ENCODE measurements around the gene MARS2.
A peak's percentile ranks its signal among the peaks of the same experiment; 100 is the strongest.
"Not testable (repeated sequence)": the region's sequence is repeated elsewhere in the genome, so short reads cannot be mapped to it uniquely, and the experiment has no call there.

MARS2 gene

DNA sequence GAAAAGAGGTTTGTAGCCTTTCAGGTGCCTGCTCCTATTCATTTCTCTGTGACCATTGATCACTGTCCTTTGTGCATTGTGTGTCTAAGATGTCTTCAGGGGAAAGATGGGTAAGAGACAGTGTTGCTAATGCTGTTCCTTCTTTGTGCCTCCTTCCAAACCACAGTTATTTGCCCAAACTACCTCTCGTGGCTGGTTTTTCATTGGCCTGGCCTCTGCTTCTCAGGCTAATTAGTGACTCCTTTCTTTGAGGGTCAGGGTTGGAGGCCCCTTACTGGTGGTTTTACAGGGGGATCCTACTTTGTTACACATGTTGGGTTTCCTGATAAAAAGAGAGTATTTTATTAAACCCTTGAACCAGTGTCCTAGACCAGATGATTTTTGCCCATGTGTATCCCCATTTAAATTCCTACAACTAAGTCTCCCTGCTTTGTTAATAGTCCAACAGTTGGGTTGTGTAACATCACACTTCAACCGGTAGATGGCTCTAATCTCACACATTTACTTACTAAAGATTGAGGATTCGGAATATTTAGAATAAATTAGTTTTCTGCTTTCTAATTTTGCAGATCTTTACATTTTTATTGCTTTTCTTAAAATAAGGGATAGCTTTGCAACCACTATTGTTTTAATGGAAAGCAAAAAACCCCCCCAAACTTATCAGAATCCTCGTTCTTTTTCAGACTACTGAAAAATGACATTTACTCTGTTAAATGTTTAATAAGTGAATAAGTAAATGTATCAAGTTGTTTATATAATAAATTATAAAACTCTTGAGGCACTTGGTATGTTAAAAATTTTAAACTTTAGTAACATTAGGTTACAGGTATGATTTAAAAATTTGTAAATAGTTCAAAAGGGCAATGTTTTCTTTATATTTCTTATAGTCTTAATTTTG, 2.4 kb downstream of the MARS2 start:
- FAIRE-seq, result peak; percentile 93

DNA sequence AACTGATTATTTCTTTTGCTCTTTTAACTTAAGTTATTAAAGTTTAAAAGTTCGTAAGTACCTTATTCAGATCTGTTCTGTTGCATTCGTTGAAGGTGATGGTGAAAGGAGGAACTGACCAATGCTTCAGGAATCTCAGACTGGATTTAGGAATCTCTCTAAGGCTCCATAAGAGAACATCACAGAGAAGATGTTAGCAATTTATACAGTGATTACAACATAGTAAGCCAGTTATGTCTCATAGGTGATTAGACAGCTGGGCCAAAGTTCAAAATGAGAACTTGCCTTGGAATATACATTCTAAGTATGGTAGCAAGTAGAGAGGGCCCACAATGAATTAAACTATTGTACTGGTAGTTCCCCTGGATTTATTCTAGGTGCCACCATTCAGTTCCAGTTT, 3.2 kb downstream of the MARS2 start:
- FAIRE-seq, result no peak

DNA sequence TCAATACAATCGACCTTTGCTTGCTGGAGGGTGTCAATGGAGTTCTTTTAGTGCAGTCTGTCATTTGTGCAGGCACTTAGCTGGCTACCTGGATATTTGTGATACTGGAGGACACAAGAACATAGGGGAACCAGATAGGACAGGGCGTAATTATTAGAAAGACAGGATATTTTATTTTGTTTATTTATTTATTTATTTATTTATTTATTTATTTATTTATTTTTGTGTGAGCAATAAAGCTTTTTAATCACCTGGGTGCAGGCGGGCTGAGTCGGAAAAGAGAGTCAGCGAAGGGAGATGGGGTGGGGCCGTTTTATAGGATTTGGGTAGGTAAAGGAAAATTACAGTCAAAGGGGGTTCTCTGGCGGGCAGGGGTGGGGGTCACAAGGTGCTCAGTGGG, 4.0 kb downstream of the MARS2 start:
- FAIRE-seq, result not testable (repeated sequence)

DNA sequence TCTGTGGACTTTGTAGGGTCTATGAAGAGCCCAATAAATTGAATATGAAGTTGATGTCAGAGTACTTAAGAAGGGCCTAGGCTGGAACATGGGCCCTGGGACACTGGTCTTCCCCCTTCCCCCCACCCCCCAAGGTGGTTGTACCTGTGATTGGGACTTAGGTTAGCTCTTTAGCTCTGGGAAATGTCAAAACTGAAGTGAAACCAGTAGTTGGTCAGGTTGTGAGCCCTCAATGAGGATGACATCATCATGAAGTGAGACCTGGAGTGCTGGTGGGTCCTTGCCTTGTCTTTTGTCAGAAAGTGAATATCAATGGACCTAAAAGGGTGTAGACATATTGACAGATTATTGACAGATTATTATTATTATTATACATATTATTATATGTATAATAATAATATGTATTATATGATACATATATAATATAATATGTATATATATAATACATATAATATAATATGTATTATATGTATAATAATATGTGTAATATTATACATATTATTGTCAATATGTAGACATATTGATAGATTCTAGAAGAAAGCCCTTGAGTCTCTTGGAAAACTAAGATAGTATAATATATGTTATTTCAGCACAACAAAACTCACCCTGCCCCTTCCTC, 5.4 kb downstream of the MARS2 start:
- peak; percentile 89 for FAIRE-seq

DNA sequence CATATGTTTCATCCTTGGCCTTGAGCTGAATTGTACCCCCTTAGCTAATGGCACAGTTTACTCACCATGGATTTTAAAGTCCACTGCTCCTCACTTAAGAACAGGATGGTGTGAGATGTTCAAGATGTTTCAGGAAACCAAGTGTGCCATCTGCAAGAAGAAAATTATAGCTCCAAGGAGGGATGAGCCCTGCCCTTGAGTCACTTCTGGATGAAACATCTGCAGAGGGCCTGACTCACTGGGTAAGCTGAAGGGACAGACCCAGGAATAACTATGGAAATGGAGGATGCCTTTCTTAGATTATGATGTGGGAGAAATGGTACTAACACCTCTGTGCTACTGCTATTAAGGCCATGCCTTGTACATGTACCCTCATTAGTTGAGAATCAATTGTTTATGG, 6.4 kb downstream of the MARS2 start:
- no peak for FAIRE-seq

DNA sequence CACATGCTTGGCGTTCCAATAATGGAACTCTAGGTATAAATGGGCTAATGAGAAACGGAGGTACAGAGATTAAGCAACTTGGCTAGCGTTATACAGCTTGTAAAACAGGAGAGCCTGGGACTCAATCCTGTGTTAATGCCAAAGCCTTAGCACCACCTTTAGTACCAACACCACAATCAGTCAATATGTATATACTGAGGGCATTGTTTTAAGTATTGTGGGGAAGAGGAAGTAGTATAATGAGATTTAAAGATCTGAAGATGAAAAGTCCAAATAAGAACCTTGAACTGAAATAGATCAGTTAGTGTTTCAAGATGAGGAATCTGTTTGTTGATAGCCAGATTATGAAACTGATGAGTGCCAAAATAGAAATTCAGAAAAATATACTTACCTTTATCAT, 8.1 kb downstream of the MARS2 start:
- FAIRE-seq, result no peak

DNA sequence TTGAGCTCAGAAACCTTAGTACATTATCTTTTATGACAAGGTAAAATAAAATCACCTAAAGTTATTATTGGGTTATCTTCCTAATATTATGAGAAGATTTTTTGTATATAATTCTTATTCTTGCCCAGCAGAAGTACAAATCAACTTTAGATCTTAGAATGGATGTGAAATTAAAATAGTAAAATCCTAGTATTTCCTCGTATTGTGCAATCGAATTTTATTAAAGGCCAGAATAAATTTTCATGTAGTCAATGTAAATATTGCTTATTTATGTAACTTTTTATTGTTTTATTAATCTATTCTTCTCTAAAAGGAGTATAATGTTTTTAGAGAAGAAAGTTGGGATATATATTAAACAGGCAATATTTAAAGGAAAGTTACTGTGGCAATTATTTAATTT, 12.7 kb downstream of the MARS2 start:
- peak; percentile 52 for FAIRE-seq

DNA sequence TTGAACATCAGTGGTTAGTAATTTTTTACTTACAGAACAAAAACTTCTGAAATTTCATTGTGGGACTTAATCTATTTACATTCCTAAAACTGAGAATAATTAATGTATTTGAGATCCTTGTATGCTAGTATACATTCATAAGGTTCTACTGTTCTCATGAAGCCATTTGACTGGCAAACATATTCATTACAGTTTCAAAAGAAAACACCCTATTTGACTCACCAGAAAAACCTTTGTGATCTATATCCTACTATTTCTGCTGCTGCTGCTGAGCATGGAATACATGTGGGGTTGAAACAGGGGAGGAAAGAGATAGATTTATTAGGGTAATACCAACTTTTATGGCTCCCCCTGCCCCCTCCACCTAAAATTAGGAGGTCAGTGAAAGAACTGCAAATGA, 21.8 kb downstream of the MARS2 start:
- no peak for FAIRE-seq

DNA sequence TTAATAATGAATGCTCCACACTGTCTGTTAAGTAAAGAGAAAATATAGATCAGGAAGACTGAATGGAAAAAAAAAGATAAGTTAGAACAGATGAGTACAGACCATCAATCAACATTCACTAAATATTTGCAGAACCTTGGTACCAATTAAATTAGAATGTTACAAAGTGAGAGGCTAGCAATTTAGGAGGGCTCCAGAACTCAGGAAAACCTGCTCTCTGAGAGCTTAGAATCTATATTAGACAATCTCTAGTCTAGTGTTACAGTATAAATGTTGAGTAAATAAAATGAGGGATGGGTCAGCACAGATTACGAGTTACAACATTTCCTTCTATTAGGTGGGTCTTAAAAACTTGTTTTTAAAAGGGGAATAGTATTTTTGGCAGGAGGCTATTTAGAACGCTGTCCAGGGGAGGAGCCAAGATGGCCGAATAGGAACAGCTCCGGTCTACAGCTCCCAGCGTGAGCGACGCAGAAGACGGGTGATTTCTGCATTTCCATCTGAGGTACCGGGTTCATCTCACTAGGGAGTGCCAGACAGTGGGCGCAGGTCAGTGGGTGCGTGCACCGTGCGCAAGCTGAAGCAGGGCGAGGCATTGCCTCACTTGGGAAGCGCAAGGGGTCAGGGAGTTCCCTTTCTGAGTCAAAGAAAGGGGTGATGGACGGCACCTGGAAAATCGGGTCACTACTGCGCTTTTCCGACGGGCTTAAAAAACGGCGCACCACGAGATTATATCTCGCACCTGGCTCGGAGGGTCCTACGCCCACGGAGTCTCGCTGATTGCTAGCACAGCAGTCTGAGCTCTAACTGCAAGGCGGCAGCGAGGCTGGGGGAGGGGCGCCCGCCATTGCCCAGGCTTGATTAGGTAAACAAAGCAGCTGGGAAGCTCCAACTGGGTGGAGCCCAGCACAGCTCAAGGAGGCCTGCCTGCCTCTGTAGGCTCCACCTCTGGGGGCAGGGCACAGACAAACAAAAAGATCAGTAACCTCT, 23.7 kb downstream of the MARS2 start:
- not testable (repeated sequence) for FAIRE-seq

DNA sequence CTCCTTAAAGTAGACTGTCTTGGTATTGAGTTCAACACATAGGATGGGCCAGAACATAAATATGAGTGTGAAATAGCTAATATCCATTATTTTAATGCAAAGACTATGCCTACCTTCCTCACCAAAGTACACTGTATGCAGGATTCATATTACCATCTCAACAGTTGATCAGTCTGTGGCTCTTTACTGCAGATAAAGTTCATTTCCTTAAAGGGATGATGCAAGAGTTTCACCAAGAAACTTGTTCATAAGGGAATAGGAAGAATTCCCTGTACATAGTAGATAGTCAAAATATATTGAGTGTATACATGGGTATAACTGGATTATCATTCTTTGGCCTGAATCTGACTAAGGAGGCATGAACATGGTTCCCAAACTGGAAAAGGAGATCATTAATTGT, 35.0 kb downstream of the MARS2 start:
- no peak for FAIRE-seq

Measured in A204.1 (cell line).